Mesothelial cell of epicardium (in vitro differentiated cells): ENCODE data around the gene DBNL. TPM values are rescaled to one million over a fixed set of nuclear protein-coding genes. Genes with fewer than 3 reads are reported as not detected.
A peak's percentile ranks its signal among the peaks of the same experiment; 100 is the strongest.

ENCODE experiments used
- DNase-seq, 2 experiments: peaks; one replicate each; pipeline ENCODE4 v3.0.0; 2021; ENCODE audit warnings: low spot score in 2 of 2; ENCODE audit not compliant: unreplicated experiment in 2 of 2
- H3K27ac Mint-ChIP-seq: 2 replicates; pipeline ENCODE4 v1.8.0; 2021; ENCODE audit warnings: mixed read lengths
- H3K27me3 Mint-ChIP-seq: 2 replicates; pipeline ENCODE4 v1.8.0; 2021; ENCODE audit warnings: low read depth, mixed read lengths
- H3K36me3 Mint-ChIP-seq: 2 replicates; pipeline ENCODE4 v1.8.0; 2021; ENCODE audit warnings: mixed read lengths
- H3K4me1 Mint-ChIP-seq: 2 replicates; pipeline ENCODE4 v1.8.0; 2021; ENCODE audit warnings: mixed read lengths
- H3K4me3 Mint-ChIP-seq: 2 replicates; pipeline ENCODE4 v1.8.0; 2021; ENCODE audit warnings: mild to moderate bottlenecking, moderate library complexity, mixed read lengths
- H3K9me3 Mint-ChIP-seq: 2 replicates; pipeline ENCODE4 v1.8.0; 2021; ENCODE audit warnings: mixed read lengths
- CTCF ChIP-seq: fragments of 200-600 bp; sonication (generic); IDR thresholded peaks from one replicate; pipeline ENCODE4 v1.5.0; 2021; ENCODE audit warnings: antibody characterized with exemption; ENCODE audit not compliant: unreplicated experiment
- total RNA-seq: library from RNA; stranded (reverse); gene quantifications from 3 replicates; pipeline ENCODE4 v1.2.1, GENCODE V29; 2021

Gene DBNL
- total RNA-seq, 1 donor from 2014 or later = 70.9 TPM

- H3K27me3 Mint-ChIP-seq = peaks cover 9% of the 10 kb centered on the region
- no peak overlapping the region for H3K27ac Mint-ChIP-seq
- DNase-seq = no peak
- no peaks in the 10 kb centered on the region for H3K36me3 Mint-ChIP-seq
- H3K9me3 Mint-ChIP-seq = no peaks in the 10 kb centered on the region
- TF ChIP-seq CTCF = no peak
- peaks cover 15% of the 10 kb centered on the region for H3K4me1 Mint-ChIP-seq
- H3K4me3 Mint-ChIP-seq = no peak overlapping the region
Observed at GRCh38 chr7:44067064-44067951, 22.8 kb downstream of the DBNL start.

GRCh38 chr7:44068054-44068453, 23.6 kb downstream of the DBNL start:
- H3K36me3 Mint-ChIP-seq = peaks cover 4% of the 10 kb centered on the region
- DNase-seq = no peak
- H3K27ac Mint-ChIP-seq = no peak overlapping the region
- H3K27me3 Mint-ChIP-seq = peaks cover 9% of the 10 kb centered on the region
- H3K4me1 Mint-ChIP-seq = peaks cover 18% of the 10 kb centered on the region
- H3K9me3 Mint-ChIP-seq = no peaks in the 10 kb centered on the region
- TF ChIP-seq CTCF = no peak
- no peak overlapping the region for H3K4me3 Mint-ChIP-seq

GRCh38 chr7:44071726-44072363, 27.3 kb downstream of the DBNL start:
- peaks cover 8% of the 10 kb centered on the region for H3K4me1 Mint-ChIP-seq
- no peak for TF ChIP-seq CTCF
- peaks cover 4% of the 10 kb centered on the region for H3K36me3 Mint-ChIP-seq
- H3K27ac Mint-ChIP-seq = no peak overlapping the region
- no peak for DNase-seq
- no peaks in the 10 kb centered on the region for H3K9me3 Mint-ChIP-seq
- no peak overlapping the region for H3K4me3 Mint-ChIP-seq
- no peaks in the 10 kb centered on the region for H3K27me3 Mint-ChIP-seq

GRCh38 chr7:44072364-44073231, 28.1 kb downstream of the DBNL start:
- Mint-ChIP-seq H3K4me1 (peaks cover 5% of the 10 kb centered on the region), H3K4me3 (no peak overlapping the region), H3K36me3 (peaks cover 5% of the 10 kb centered on the region), H3K27ac (no peak overlapping the region), H3K27me3 (no peaks in the 10 kb centered on the region), H3K9me3 (no peaks in the 10 kb centered on the region)
- TF ChIP-seq CTCF = peak; percentile 54
- peak; percentile 53 to 72 for DNase-seq

- Mint-ChIP-seq H3K27ac (no peak overlapping the region), H3K9me3 (no peaks in the 10 kb centered on the region), H3K36me3 (peaks cover 13% of the 10 kb centered on the region), H3K4me3 (no peak overlapping the region), H3K27me3 (no peaks in the 10 kb centered on the region), H3K4me1 (peaks cover 5% of the 10 kb centered on the region)
- no peak for DNase-seq
- no peak for TF ChIP-seq CTCF
Observed at GRCh38 chr7:44073664-44074348, 29.3 kb downstream of the DBNL start.
